Heart left ventricle (tissue), 16 donors: ENCODE data around the gene MRC2. TPM values are rescaled to one million over a fixed set of nuclear protein-coding genes. Genes with fewer than 3 reads are reported as not detected.
"Not testable (repeated sequence)": the region's sequence is repeated elsewhere in the genome, so short reads cannot be mapped to it uniquely, and the experiment has no call there.

Experiments
- ATAC-seq, 4 donors: fragments of 200-7000 bp; cut with Tn5 transposase; one replicate each; pipeline ENCODE4 v1.9.1; 2020 to 2022; ENCODE audit warnings: moderate library complexity in 4 of 4, mild to moderate bottlenecking in 3 of 4, moderate number of reproducible peaks in 1 of 4
- DNase-seq, 5 donors: peaks; one replicate each; pipeline ENCODE4 v3.0.0-alpha.2; 2020
- H3K27ac ChIP-seq, 12 donors: fragments of 200-600 bp; sonication (generic) in 4 of 12; one replicate each; pipeline versions ENCODE4 v1.5.0 to v1.8.0; 2016 to 2022; ENCODE audit warnings: mild to moderate bottlenecking in 2 of 12
- H3K27me3 ChIP-seq, 9 donors: fragments of 200-600 bp; sonication (generic) in 2 of 9; one replicate each; pipeline versions ENCODE4 v1.5.1 to v1.8.0; 2016 to 2022; ENCODE audit warnings: mild to moderate bottlenecking in 3 of 9
- H3K36me3 ChIP-seq, 9 donors: fragments of 200-600 bp; sonication (generic) in 2 of 9; one replicate each; pipeline versions ENCODE4 v1.5.0 to v1.8.0; 2018 to 2022; ENCODE audit warnings: mild to moderate bottlenecking in 2 of 9
- H3K4me1 ChIP-seq, 12 donors: fragments of 200-600 bp; sonication (generic) in 4 of 12; one replicate each; pipeline versions ENCODE4 v1.5.0 to v1.8.0; 2016 to 2022; ENCODE audit warnings: mild to moderate bottlenecking in 3 of 12
- H3K4me3 ChIP-seq, 12 donors: fragments of 200-600 bp; sonication (generic) in 4 of 12; one replicate each; pipeline versions ENCODE4 v1.5.0 to v1.8.0; 2017 to 2022; ENCODE audit warnings: mild to moderate bottlenecking in 9 of 12, moderate library complexity in 4 of 12
- H3K9me3 ChIP-seq, 12 donors: fragments of 200-600 bp; sonication (generic) in 4 of 12; one replicate each; pipeline versions ENCODE4 v1.5.0 to v1.8.0; 2016 to 2022; ENCODE audit warnings: mild to moderate bottlenecking in 1 of 12
- CTCF ChIP-seq, 12 donors: fragments of 200-600 bp; sonication (generic) in 4 of 12; IDR thresholded peaks; one replicate each; pipeline versions ENCODE4 v1.5.0 to v1.8.0; 2018 to 2022; ENCODE audit warnings: antibody characterized with exemption in 12 of 12, mild to moderate bottlenecking in 5 of 12
- POLR2A ChIP-seq, 2 donors: fragments of 450-650 bp; IDR thresholded peaks; one replicate each; pipeline ENCODE4 v1.6.1; 2017; ENCODE audit warnings: antibody characterized with exemption in 2 of 2, mild to moderate bottlenecking in 2 of 2, moderate library complexity in 2 of 2
- WGBS, 4 donors: extraction: QIAGEN DNeasy Blood & Tissue Kit in 2 of 4; methylation state at CpG; one replicate each; pipeline versions ENCODE4 v1.1.5 to v1.1.7; 2013 to 2018; 5-methylcytosine and 5-hydroxymethylcytosine counted together
- intact Hi-C, 10 donors: fragments of 100-400 bp; cut with DNase I; formaldehyde crosslinking; loops; one replicate each; pipeline versions ENCODE4 v1.11.1 to v1.14.2; 2022
- polyA plus RNA-seq, 2 donors: library from polyadenylated mRNA; stranded (reverse); fragments of 200-250 nt; gene quantifications; one replicate each; pipeline ENCODE4 v1.2.3, GENCODE V29; 2013
- total RNA-seq, 9 donors: library from RNA; depleted of rRNA in 2 of 9; stranded (reverse); fragments of >200 nt in 2 of 9; fragmentation: NEBNext Ultra II Directional in 3 of 9; extraction: Animal tissue kit (Norgen Biotek cat#: 25700) in 3 of 9; gene quantifications; one replicate each; pipeline versions ENCODE4 v1.1.0 to v1.2.4, GENCODE V29; 2016 to 2023
- donor health status: ischemic (EF 13 %, LVEDD 7.1; RV severe dilation, severe dysfunction).
- donor health status: healthy with polysubstance abuse.
- donor health status: DM: no; HTN: yes; CAD: no.
- donor health status: DM: no; HTN: no; CAD: no.
- donor health status: ischemic (EF 25% LVEDD 6.9; RV normal size, moderate dysfunction).
- donor health status: ischemic (EF 25% LVEDD 5.7; RV mildly dilated, moderate dysfunction).
- donor health status: healthy.
- donor health status: DM: yes; HTN: yes; CAD: no.
- donor health status: ischemic (EF 35%, LVEDD 5.7; RV mildly dilated, moderate dysfunction).
- donor health status: nonischemic (EF 11% LVEDD 7.7; RV severe dilation, severe dysfunction).
- donor health status: DM: yes; HTN: yes; CAD: no.
- donor health status: PGD.
- donor health status: ischemic (EF 29% LVEDD 5.4; RV normal size, mild dysfunction).
- donor health status: nonischemic (EF 23%, LVEDD 6.1; RV moderate dilation, normal function).

MRC2 gene
- total and polyA plus RNA-seq, 11 donors, result 13.1 to 50.8 (median 21.0) TPM

- peaks cover 0 to 95% (median 75%) of the 10 kb centered on the region in 9 donors for H3K36me3 ChIP-seq
- DNase-seq, result no peak
Observed at GRCh38 chr17:62597920-62598319, 29.6 kb upstream of the MRC2 start.

GRCh38 chr17:62599964-62600657 lies 27.4 kb upstream of the MRC2 start:
- TF ChIP-seq CTCF (IDR thresholded peaks at IDR 0.05) (no peak), POLR2A (IDR thresholded peaks at IDR 0.05) (no peak)
- H3K27ac ChIP-seq, result no peak overlapping the region
- no peak for DNase-seq
- ATAC-seq, result no peak
- peaks cover 0 to 11% (median 0%) of the 10 kb centered on the region in 12 donors for H3K4me1 ChIP-seq
- no peaks in the 10 kb centered on the region for H3K27me3 ChIP-seq
- WGBS, 4 donors, result 92 to 97% (median 94%) methylated on average over 6 of the region's 6 CpGs
- no peak overlapping the region for H3K4me3 ChIP-seq
- H3K9me3 ChIP-seq, result peaks cover 0 to 7% (median 0%) of the 10 kb centered on the region in 12 donors
- H3K36me3 ChIP-seq, result peaks cover 0 to 96% (median 90%) of the 10 kb centered on the region in 9 donors
- intact Hi-C loops, result loop anchor here in 1 of 10 donors (10.0 kb wide), 1 partner anchor 55 kb away; no protein-coding TSS in a partner anchor

More at GRCh38 chr17:62597920-62598319, 29.6 kb upstream of the MRC2 start:
- ATAC-seq, result peak in 2 of 4 donors; percentile 16 to 61
- 83 to 88% (median 86%) methylated on average over 2 of the region's 2 CpGs for WGBS, 4 donors
- intact Hi-C loops, result no loop called here
- Histone ChIP-seq H3K27me3 (no peaks in the 10 kb centered on the region), H3K9me3 (peaks cover 0 to 7% (median 0%) of the 10 kb centered on the region in 12 donors), H3K4me1 (peaks cover 0 to 11% (median 0%) of the 10 kb centered on the region in 12 donors), H3K4me3 (no peak overlapping the region), H3K27ac (no peak overlapping the region)
- TF ChIP-seq CTCF (IDR thresholded peaks at IDR 0.05) (no peak), POLR2A (IDR thresholded peaks at IDR 0.05) (no peak)

GRCh38 chr17:62600805-62601204 lies 26.7 kb upstream of the MRC2 start:
- WGBS, 4 donors, result 53 to 77% (median 61%) methylated on average over 1 of the region's 1 CpG
- TF ChIP-seq CTCF (IDR thresholded peaks at IDR 0.05), result no peak
- no peak for TF ChIP-seq POLR2A (IDR thresholded peaks at IDR 0.05)
- peaks cover 0 to 11% (median 0%) of the 10 kb centered on the region in 12 donors for H3K4me1 ChIP-seq
- peak in 2 of 4 donors; percentile 52 to 55 for ATAC-seq
- no peak overlapping the region for H3K27ac ChIP-seq
- no peak for DNase-seq
- H3K27me3 ChIP-seq, result no peaks in the 10 kb centered on the region
- no peak overlapping the region for H3K4me3 ChIP-seq
- intact Hi-C loops, result loop anchor here in 1 of 10 donors (10.0 kb wide), 1 partner anchor 54 kb away; no protein-coding TSS in a partner anchor
- H3K36me3 ChIP-seq, result peaks cover 0 to 99% (median 91%) of the 10 kb centered on the region in 9 donors
- peaks cover 0 to 1% (median 0%) of the 10 kb centered on the region in 12 donors for H3K9me3 ChIP-seq

GRCh38 chr17:62601471-62601870 lies 26.0 kb upstream of the MRC2 start:
- H3K36me3 ChIP-seq, result peaks cover 0 to 99% (median 93%) of the 10 kb centered on the region in 9 donors
- H3K4me3 ChIP-seq, result no peak overlapping the region
- H3K27me3 ChIP-seq, result no peaks in the 10 kb centered on the region
- WGBS, 4 donors, result 84 to 93% (median 88%) methylated on average over 2 of the region's 2 CpGs
- no peaks in the 10 kb centered on the region for H3K9me3 ChIP-seq
- TF ChIP-seq POLR2A (IDR thresholded peaks at IDR 0.05) (no peak), CTCF (IDR thresholded peaks at IDR 0.05) (peak in 5 of 12 donors; percentile 10 to 41 (median 26))
- DNase-seq (no peak), ATAC-seq (peak in 2 of 4 donors; percentile 61 to 66)
- H3K4me1 ChIP-seq, result peaks cover 0 to 11% (median 0%) of the 10 kb centered on the region in 12 donors
- peak overlapping the region in 2 of 12 donors; percentile 11 to 25 for H3K27ac ChIP-seq
- intact Hi-C loops, result loop anchor here in 1 of 10 donors (10.0 kb wide), 1 partner anchor 53 kb away; no protein-coding TSS in a partner anchor

- H3K27me3 ChIP-seq, H3K4me3 ChIP-seq, H3K9me3 ChIP-seq, ATAC-seq, H3K27ac ChIP-seq, DNase-seq: not testable (repeated sequence)
- H3K4me1 ChIP-seq, result peaks cover 0 to 11% (median 0%) of the 10 kb centered on the region in 12 donors
- WGBS, 4 donors, result 97 to 98% (median 97%) methylated on average over 6 of the region's 6 CpGs
- intact Hi-C loops, result loop anchor here in 1 of 10 donors (10.0 kb wide), 1 partner anchor 51 kb away; no protein-coding TSS in a partner anchor
- H3K36me3 ChIP-seq, result peaks cover 0 to 99% (median 94%) of the 10 kb centered on the region in 9 donors
Observed at GRCh38 chr17:62603783-62604182, 23.7 kb upstream of the MRC2 start.
